Measurements from ENCODE around the gene GBX2. TPM values are rescaled to one million over a fixed set of nuclear protein-coding genes. Genes with fewer than 3 reads are reported as not detected.
A peak's percentile ranks its signal among the peaks of the same experiment; 100 is the strongest.

The GBX2 gene
- total RNA-seq, 1 experiment from 2014 or later: 5.9 TPM

GRCh38 chr2:236175548-236176150, 7.5 kb upstream of the GBX2 start:
- 0 out of 2 replicates have a peak overlapping the region, but pooled peaks have one; percentile 22 for H3K27ac ChIP-seq (ENCODE audit: low read depth, low read length)
- ChIA-PET CTCF (interaction anchor here (0.8 to 8.8 kb wide), 6 partner anchors 20 to 410 kb away, joined by 3 to 112 read pairs (median 4); no protein-coding TSS in a partner anchor), POLR2A (no interaction called here), RAD21 (ENCODE audit: low non-redundant PET in 1 of 2, low total read pairs in 2 of 2, uncharacterized antibody in 2 of 2, unreplicated experiment in 2 of 2) (no interaction called here)
- peak overlapping the region; percentile 28; the same call in 1 of the 2 replicates for H3K9ac ChIP-seq (ENCODE audit: low read length)
- H3K9me3 ChIP-seq (ENCODE audit: control insufficient read depth in 1 of 2, insufficient read depth in 1 of 2, low read depth in 1 of 2, low read length in 2 of 2): no peaks in the 10 kb centered on the region
- no peak for ATAC-seq
- peaks cover 31% of the 10 kb centered on the region for H3K79me2 ChIP-seq (ENCODE audit: insufficient read depth, low read length)
- no peaks in the 10 kb centered on the region for H3K9me2 ChIP-seq (ENCODE audit: insufficient read depth)
- no TSS peak for BruUV-seq (replicated peaks)
- no peak for TF ChIP-seq REST (IDR thresholded peaks at IDR 0.05; ENCODE audit: low read depth)
- no peak for TF ChIP-seq POLR2A (IDR thresholded peaks at IDR 0.05; ENCODE audit: borderline replicate concordance, extremely low read depth, insufficient read depth, insufficient read length)
- no peak for TF ChIP-seq ZNF274 (IDR thresholded peaks at IDR 0.05; ENCODE audit: low read depth, low read length)
- TF ChIP-seq MAX (IDR thresholded peaks at IDR 0.05): peak; percentile 48; the same call in 1 of the 2 replicates
- no peak for TF ChIP-seq FOSL1 (IDR thresholded peaks at IDR 0.05; ENCODE audit: low read depth)
- TF ChIP-seq EGR1 (IDR thresholded peaks at IDR 0.05; ENCODE audit: low read depth): peak; percentile 79
- no peak for TF ChIP-seq ATF3 (IDR thresholded peaks at IDR 0.05)
- TF ChIP-seq EZH2 (IDR thresholded peaks at IDR 0.05): no peak
- 0 out of 2 replicates have a peak, but pooled peaks have one; percentile 2 for TF ChIP-seq SP1 (IDR thresholded peaks at IDR 0.05; ENCODE audit: low read depth)
- no peaks in the 10 kb centered on the region; the same call in 1 of the 2 replicates for H4K20me1 ChIP-seq (ENCODE audit: insufficient read depth)
- no peak overlapping the region for H3K4me3 ChIP-seq (replicated peaks in 1 of 2; ENCODE audit: low read depth in 1 of 2, low read length in 2 of 2)
- peaks cover 0 to 12% of the 10 kb centered on the region in 2 experiments; a peak in 1 of 4 replicates for H3K36me3 ChIP-seq (ENCODE audit: control insufficient read depth in 1 of 2, insufficient read depth in 2 of 2, low read length in 2 of 2)
- intact Hi-C loops (cut with micrococcal nuclease): loop anchor here (2.0 to 5.0 kb wide), 2 partner anchors 33 to 98 kb away; no protein-coding TSS in a partner anchor
- no peak overlapping the region for H2AFZ ChIP-seq (ENCODE audit: low read depth, low read length, poor library complexity, severe bottlenecking)
- H3K4me2 ChIP-seq (ENCODE audit: low read length): peak overlapping the region; percentile 36
- H3K27me3 ChIP-seq (ENCODE audit: insufficient read depth, low read length): no peaks in the 10 kb centered on the region
- peaks cover 15 to 62% of the 10 kb centered on the region in 2 experiments for H3K4me1 ChIP-seq (ENCODE audit: control insufficient read depth in 1 of 2, insufficient read depth in 2 of 2, low read length in 2 of 2)
- no peak for DNase-seq (ENCODE audit: low read depth, low spot score)
